A549 (cell line): ENCODE results near the gene CMTM4.

ENCODE experiments used
- HDAC2 ChIP-seq: fragments of 200-600 bp; sonication (generic); IDR thresholded peaks from 2 replicates; pipeline ENCODE4 v1.6.1; 2016
- TF ChIP-seq, protein P1 (sequence below): fragments of >200 bp; sonication (Bioruptor Twin); formaldehyde crosslinking; IDR thresholded peaks from 3 replicates; pipeline ENCODE4 v1.5.1; 2016

DNA sequence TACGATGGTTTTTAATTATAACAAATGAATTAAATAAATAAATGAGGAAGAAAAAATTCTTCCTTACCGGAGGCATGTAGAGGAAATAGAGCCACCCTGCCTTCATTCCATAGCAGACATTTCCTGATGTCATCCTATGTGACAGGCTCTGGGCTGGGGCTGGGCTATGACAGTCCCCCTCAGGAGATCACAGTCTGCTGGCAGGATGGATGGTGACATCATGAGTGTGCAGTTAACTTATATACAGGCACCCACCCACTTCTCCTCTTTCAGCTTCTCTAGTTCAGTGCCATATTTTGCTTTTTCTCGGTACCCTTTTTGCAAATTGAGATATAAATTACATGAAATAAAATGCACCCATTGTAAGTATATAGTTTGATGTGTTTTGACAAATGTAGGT lies 98.4 kb downstream of the CMTM4 start:
- no peak for TF ChIP-seq HDAC2
- TF ChIP-seq, protein P1, sequence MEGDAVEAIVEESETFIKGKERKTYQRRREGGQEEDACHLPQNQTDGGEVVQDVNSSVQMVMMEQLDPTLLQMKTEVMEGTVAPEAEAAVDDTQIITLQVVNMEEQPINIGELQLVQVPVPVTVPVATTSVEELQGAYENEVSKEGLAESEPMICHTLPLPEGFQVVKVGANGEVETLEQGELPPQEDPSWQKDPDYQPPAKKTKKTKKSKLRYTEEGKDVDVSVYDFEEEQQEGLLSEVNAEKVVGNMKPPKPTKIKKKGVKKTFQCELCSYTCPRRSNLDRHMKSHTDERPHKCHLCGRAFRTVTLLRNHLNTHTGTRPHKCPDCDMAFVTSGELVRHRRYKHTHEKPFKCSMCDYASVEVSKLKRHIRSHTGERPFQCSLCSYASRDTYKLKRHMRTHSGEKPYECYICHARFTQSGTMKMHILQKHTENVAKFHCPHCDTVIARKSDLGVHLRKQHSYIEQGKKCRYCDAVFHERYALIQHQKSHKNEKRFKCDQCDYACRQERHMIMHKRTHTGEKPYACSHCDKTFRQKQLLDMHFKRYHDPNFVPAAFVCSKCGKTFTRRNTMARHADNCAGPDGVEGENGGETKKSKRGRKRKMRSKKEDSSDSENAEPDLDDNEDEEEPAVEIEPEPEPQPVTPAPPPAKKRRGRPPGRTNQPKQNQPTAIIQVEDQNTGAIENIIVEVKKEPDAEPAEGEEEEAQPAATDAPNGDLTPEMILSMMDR: no peak
